Liver (tissue), 9 donors: Measurements from ENCODE around the gene KCTD2. TPM values are rescaled to one million over a fixed set of nuclear protein-coding genes. Genes with fewer than 3 reads are reported as not detected.

ENCODE experiments used
- DNase-seq: peaks from one replicate; pipeline ENCODE4 v3.0.0-alpha.2; 2017; ENCODE audit warnings: low spot score
- H3K27ac ChIP-seq, 2 donors: one replicate each; pipeline ENCODE4 v1.7.0; 2013; ENCODE audit warnings: inconsistent platforms in 2 of 2, low read length in 2 of 2, control low read depth in 1 of 2, low read depth in 1 of 2, mild to moderate bottlenecking in 1 of 2
- H3K27me3 ChIP-seq, 4 donors: one replicate each; pipeline versions ENCODE4 v1.6.1 to v1.7.0; 2013; ENCODE audit warnings: low read length in 3 of 4, inconsistent platforms in 1 of 4, mild to moderate bottlenecking in 1 of 4, moderate library complexity in 1 of 4; ENCODE audit not compliant: control insufficient read depth in 4 of 4, insufficient read depth in 4 of 4
- H3K36me3 ChIP-seq, 4 donors: one replicate each; pipeline versions ENCODE4 v1.6.1 to v1.7.0; 2013; ENCODE audit warnings: low read length in 3 of 4, mild to moderate bottlenecking in 3 of 4, low read depth in 1 of 4, moderate library complexity in 1 of 4; ENCODE audit not compliant: control insufficient read depth in 4 of 4, insufficient read depth in 3 of 4
- H3K4me1 ChIP-seq, 4 donors: one replicate each; pipeline versions ENCODE4 v1.6.1 to v1.7.0; 2013; ENCODE audit warnings: low read length in 3 of 4, mild to moderate bottlenecking in 3 of 4, moderate library complexity in 1 of 4; ENCODE audit not compliant: control insufficient read depth in 4 of 4, insufficient read depth in 4 of 4
- H3K4me3 ChIP-seq, 3 donors: one replicate each; pipeline versions ENCODE4 v1.6.1 to v1.7.0; 2013; ENCODE audit warnings: low read length in 3 of 3, control low read depth in 1 of 3, low read depth in 1 of 3, mild to moderate bottlenecking in 1 of 3
- H3K9ac ChIP-seq, 2 donors: one replicate each; pipeline ENCODE4 v1.7.0; 2013; ENCODE audit warnings: low read length in 2 of 2, mild to moderate bottlenecking in 2 of 2, moderate library complexity in 2 of 2, control low read depth in 1 of 2, low read depth in 1 of 2
- H3K9me3 ChIP-seq, 4 donors: one replicate each; pipeline versions ENCODE4 v1.6.1 to v1.7.0; 2013; ENCODE audit warnings: low read length in 3 of 4; ENCODE audit not compliant: control insufficient read depth in 4 of 4
- EGR1 ChIP-seq, 2 donors: IDR thresholded peaks; 2 replicates each; pipeline ENCODE4 v1.6.1; 2016 to 2018; ENCODE audit warnings: antibody characterized with exemption in 2 of 2, low read depth in 2 of 2
- FOXA1 ChIP-seq: IDR thresholded peaks from 2 replicates; pipeline ENCODE4 v1.6.1; 2016; ENCODE audit warnings: antibody characterized with exemption
- FOXA2 ChIP-seq: IDR thresholded peaks from 2 replicates; pipeline ENCODE4 v1.6.1; 2016; ENCODE audit warnings: antibody characterized with exemption
- GABPA ChIP-seq, 2 donors: IDR thresholded peaks in 1 of 2; conservative IDR thresholded peaks in 1 of 2; 2 replicates each; pipeline ENCODE4 v1.6.1; 2016; ENCODE audit warnings: antibody characterized with exemption in 2 of 2, mild to moderate bottlenecking in 1 of 2, moderate library complexity in 1 of 2
- HNF4A ChIP-seq, 2 donors: conservative IDR thresholded peaks; 2 replicates each; pipeline ENCODE4 v1.6.1; 2016; ENCODE audit warnings: antibody characterized with exemption in 2 of 2, mild to moderate bottlenecking in 2 of 2
- HNF4G ChIP-seq: IDR thresholded peaks from 2 replicates; pipeline ENCODE4 v1.6.1; 2016; ENCODE audit warnings: antibody characterized with exemption
- JUND ChIP-seq, 2 donors: IDR thresholded peaks; 2 replicates each; pipeline ENCODE4 v1.6.1; 2016; ENCODE audit warnings: antibody characterized with exemption in 2 of 2
- NR2F2 ChIP-seq: IDR thresholded peaks from 2 replicates; pipeline ENCODE4 v1.6.1; 2016; ENCODE audit warnings: antibody characterized with exemption
- RAD21 ChIP-seq, 2 donors: IDR thresholded peaks; 2 replicates each; pipeline ENCODE4 v1.6.1; 2016; ENCODE audit warnings: antibody characterized with exemption in 2 of 2, mild to moderate bottlenecking in 2 of 2
- RXRA ChIP-seq, 2 donors: IDR thresholded peaks; 2 replicates each; pipeline ENCODE4 v1.6.1; 2017 to 2018; ENCODE audit warnings: antibody characterized with exemption in 2 of 2, mild to moderate bottlenecking in 1 of 2
- SP1 ChIP-seq: IDR thresholded peaks from 2 replicates; pipeline ENCODE4 v1.6.1; 2018; ENCODE audit warnings: antibody characterized with exemption, mild to moderate bottlenecking
- TAF1 ChIP-seq: conservative IDR thresholded peaks from 2 replicates; pipeline ENCODE4 v1.6.1; 2016; ENCODE audit warnings: antibody characterized with exemption, mild to moderate bottlenecking
- YY1 ChIP-seq: IDR thresholded peaks from 2 replicates; pipeline ENCODE4 v1.6.1; 2016; ENCODE audit warnings: antibody characterized with exemption, mild to moderate bottlenecking
- WGBS: extraction: QIAGEN DNeasy Blood & Tissue Kit; methylation state at CpG from one replicate; pipeline ENCODE4 v1.1.7; 2013; 5-methylcytosine and 5-hydroxymethylcytosine counted together
- polyA plus RNA-seq, 2 donors: library from polyadenylated mRNA; stranded (reverse) in 1 of 2; unstranded in 1 of 2; fragments of 200-250 nt in 1 of 2; fragments of >200 nt in 1 of 2; fragmentation: Nextera tagmentation in 1 of 2; extraction: Ambion mirVana in 1 of 2; gene quantifications; one replicate each; pipeline versions ENCODE4 v1.2.1 to v1.2.3, GENCODE V29; 2013 to 2015
- total RNA-seq, 2 donors: library from RNA; depleted of rRNA; stranded (reverse); fragments of >200 nt; gene quantifications; one replicate each; pipeline ENCODE4 v1.2.3, GENCODE V29; 2014
- TF ChIP-seq, protein P1 (sequence below): IDR thresholded peaks from 2 replicates; pipeline ENCODE4 v1.6.1; 2016; ENCODE audit warnings: antibody characterized with exemption
- TF ChIP-seq, protein P2 (sequence below): fragments of 150-350 bp; IDR thresholded peaks from 2 replicates; pipeline ENCODE4 v1.5.1; 2017; ENCODE audit warnings: improper control_type of control experiment, low read depth, low read length; ENCODE audit not compliant: missing input control
- TF ChIP-seq, protein P3 (sequence below): IDR thresholded peaks from 2 replicates; pipeline ENCODE4 v1.6.1; 2016; ENCODE audit warnings: antibody characterized with exemption
- TF ChIP-seq, protein P4 (sequence below): IDR thresholded peaks from 2 replicates; pipeline ENCODE4 v1.6.1; 2016; ENCODE audit warnings: antibody characterized with exemption
- TF ChIP-seq, protein P5 (sequence below): IDR thresholded peaks from 2 replicates; pipeline ENCODE4 v1.6.1; 2016; ENCODE audit warnings: antibody characterized with exemption, mild to moderate bottlenecking
- donor health status: healthy.
- donor health status: healthy.
- donor health status: healthy.
- donor health status: healthy.
- donor health status: healthy.

The KCTD2 gene
- total and polyA plus RNA-seq, 4 donors: 2.4 to 8.2 (median 6.4) TPM

DNA sequence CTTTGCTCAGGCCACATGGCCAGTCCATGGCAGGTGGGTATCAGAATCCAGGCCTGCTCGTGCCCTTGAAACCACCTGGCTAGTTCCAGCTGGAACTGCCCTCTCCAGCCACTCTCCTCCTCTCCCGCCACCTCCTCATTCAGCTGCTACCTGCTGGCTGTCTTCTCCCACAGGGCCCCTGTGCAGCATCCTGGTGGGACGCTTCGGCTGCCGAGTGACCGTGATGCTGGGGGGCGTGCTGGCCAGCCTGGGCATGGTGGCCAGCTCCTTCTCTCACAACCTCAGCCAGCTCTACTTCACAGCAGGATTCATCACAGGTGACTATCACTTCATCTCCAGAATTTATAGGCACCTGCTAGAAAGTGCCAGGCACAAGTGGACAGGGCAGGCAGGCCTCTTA, 50.8 kb downstream of the KCTD2 start:
- Histone ChIP-seq H3K9ac (no peak overlapping the region), H3K4me3 (no peak overlapping the region), H3K36me3 (peaks cover 0 to 3% (median 0%) of the 10 kb centered on the region in 4 donors), H3K9me3 (no peaks in the 10 kb centered on the region), H3K27ac (no peak overlapping the region), H3K27me3 (no peaks in the 10 kb centered on the region), H3K4me1 (peaks cover 0 to 7% (median 3%) of the 10 kb centered on the region in 4 donors)
- WGBS: 96% methylated on average over 7 of the region's 7 CpGs
- TF ChIP-seq JUND (IDR thresholded peaks at IDR 0.05): no peak
- TF ChIP-seq, protein P1, sequence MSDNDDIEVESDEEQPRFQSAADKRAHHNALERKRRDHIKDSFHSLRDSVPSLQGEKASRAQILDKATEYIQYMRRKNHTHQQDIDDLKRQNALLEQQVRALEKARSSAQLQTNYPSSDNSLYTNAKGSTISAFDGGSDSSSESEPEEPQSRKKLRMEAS: no peak
- no peak for DNase-seq

DNA sequence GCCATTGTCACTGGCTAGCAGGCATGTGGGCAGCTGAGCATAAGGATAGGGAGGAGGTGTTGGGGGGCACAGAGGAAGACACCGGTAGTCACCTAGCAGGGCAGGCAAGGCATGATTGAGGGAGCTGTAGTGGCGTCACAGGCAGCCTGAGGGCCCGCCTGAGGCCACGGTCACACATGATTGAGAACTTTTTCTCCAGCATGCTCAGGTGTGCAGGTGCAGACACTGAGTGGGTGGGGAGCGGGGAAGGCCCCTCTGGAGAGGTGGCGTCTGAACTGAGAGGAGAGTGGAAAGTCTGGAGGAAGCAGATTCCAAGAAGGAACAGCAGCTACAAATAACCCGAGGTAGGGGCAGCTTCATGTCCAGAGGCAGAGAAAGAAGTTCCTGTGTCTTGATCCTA, 51.8 kb downstream of the KCTD2 start:
- Histone ChIP-seq H3K27me3 (no peaks in the 10 kb centered on the region), H3K9me3 (no peaks in the 10 kb centered on the region), H3K4me3 (no peak overlapping the region), H3K36me3 (peaks cover 0 to 3% (median 0%) of the 10 kb centered on the region in 4 donors), H3K27ac (no peak overlapping the region), H3K4me1 (peaks cover 0 to 4% (median 2%) of the 10 kb centered on the region in 4 donors), H3K9ac (no peak overlapping the region)
- DNase-seq: no peak
- TF ChIP-seq NR2F2 (no peak), TAF1 (no peak), FOXA2 (no peak), RAD21 (IDR thresholded peaks at IDR 0.05) (no peak), HNF4A (conservative IDR thresholded peaks at IDR 0.05) (no peak), EGR1 (IDR thresholded peaks at IDR 0.05; ENCODE audit: low read depth in 2 of 2) (no peak), FOXA1 (no peak), RXRA (IDR thresholded peaks at IDR 0.05) (no peak), SP1 (no peak), YY1 (no peak), JUND (IDR thresholded peaks at IDR 0.05) (no peak), GABPA (IDR thresholded peaks at IDR 0.05 in 1 of 2, conservative IDR thresholded peaks at IDR 0.05 in 1 of 2) (no peak), HNF4G (no peak)
- TF ChIP-seq, protein P2, sequence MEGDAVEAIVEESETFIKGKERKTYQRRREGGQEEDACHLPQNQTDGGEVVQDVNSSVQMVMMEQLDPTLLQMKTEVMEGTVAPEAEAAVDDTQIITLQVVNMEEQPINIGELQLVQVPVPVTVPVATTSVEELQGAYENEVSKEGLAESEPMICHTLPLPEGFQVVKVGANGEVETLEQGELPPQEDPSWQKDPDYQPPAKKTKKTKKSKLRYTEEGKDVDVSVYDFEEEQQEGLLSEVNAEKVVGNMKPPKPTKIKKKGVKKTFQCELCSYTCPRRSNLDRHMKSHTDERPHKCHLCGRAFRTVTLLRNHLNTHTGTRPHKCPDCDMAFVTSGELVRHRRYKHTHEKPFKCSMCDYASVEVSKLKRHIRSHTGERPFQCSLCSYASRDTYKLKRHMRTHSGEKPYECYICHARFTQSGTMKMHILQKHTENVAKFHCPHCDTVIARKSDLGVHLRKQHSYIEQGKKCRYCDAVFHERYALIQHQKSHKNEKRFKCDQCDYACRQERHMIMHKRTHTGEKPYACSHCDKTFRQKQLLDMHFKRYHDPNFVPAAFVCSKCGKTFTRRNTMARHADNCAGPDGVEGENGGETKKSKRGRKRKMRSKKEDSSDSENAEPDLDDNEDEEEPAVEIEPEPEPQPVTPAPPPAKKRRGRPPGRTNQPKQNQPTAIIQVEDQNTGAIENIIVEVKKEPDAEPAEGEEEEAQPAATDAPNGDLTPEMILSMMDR: no peak
- TF ChIP-seq, protein P3, sequence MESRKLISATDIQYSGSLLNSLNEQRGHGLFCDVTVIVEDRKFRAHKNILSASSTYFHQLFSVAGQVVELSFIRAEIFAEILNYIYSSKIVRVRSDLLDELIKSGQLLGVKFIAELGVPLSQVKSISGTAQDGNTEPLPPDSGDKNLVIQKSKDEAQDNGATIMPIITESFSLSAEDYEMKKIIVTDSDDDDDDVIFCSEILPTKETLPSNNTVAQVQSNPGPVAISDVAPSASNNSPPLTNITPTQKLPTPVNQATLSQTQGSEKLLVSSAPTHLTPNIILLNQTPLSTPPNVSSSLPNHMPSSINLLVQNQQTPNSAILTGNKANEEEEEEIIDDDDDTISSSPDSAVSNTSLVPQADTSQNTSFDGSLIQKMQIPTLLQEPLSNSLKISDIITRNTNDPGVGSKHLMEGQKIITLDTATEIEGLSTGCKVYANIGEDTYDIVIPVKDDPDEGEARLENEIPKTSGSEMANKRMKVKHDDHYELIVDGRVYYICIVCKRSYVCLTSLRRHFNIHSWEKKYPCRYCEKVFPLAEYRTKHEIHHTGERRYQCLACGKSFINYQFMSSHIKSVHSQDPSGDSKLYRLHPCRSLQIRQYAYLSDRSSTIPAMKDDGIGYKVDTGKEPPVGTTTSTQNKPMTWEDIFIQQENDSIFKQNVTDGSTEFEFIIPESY: no peak
- TF ChIP-seq, protein P4, sequence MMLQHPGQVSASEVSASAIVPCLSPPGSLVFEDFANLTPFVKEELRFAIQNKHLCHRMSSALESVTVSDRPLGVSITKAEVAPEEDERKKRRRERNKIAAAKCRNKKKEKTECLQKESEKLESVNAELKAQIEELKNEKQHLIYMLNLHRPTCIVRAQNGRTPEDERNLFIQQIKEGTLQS: no peak
- TF ChIP-seq, protein P1: no peak
- TF ChIP-seq, protein P5, sequence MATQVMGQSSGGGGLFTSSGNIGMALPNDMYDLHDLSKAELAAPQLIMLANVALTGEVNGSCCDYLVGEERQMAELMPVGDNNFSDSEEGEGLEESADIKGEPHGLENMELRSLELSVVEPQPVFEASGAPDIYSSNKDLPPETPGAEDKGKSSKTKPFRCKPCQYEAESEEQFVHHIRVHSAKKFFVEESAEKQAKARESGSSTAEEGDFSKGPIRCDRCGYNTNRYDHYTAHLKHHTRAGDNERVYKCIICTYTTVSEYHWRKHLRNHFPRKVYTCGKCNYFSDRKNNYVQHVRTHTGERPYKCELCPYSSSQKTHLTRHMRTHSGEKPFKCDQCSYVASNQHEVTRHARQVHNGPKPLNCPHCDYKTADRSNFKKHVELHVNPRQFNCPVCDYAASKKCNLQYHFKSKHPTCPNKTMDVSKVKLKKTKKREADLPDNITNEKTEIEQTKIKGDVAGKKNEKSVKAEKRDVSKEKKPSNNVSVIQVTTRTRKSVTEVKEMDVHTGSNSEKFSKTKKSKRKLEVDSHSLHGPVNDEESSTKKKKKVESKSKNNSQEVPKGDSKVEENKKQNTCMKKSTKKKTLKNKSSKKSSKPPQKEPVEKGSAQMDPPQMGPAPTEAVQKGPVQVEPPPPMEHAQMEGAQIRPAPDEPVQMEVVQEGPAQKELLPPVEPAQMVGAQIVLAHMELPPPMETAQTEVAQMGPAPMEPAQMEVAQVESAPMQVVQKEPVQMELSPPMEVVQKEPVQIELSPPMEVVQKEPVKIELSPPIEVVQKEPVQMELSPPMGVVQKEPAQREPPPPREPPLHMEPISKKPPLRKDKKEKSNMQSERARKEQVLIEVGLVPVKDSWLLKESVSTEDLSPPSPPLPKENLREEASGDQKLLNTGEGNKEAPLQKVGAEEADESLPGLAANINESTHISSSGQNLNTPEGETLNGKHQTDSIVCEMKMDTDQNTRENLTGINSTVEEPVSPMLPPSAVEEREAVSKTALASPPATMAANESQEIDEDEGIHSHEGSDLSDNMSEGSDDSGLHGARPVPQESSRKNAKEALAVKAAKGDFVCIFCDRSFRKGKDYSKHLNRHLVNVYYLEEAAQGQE: no peak
- 95% methylated on average over 7 of the region's 7 CpGs for WGBS
